DOHH2 (cell line): ENCODE data around the gene CPA2.

Source experiments
- CTCF ChIP-seq: fragments of 200-600 bp; sonication (generic); IDR thresholded peaks from one replicate; pipeline ENCODE4 v1.5.1; 2014; ENCODE audit warnings: antibody characterized with exemption, mild to moderate bottlenecking, low read depth, low read length; ENCODE audit not compliant: poor library complexity, severe bottlenecking
- EZH2phosphoT487 ChIP-seq: fragments of 200-600 bp; sonication (generic); IDR thresholded peaks from 2 replicates; pipeline ENCODE4 v1.6.1; 2017; ENCODE audit warnings: borderline replicate concordance, mild to moderate bottlenecking, antibody characterized with exemption, low read length, moderate library complexity, mixed read lengths

GRCh38 chr7:130276796-130277762 lies 10.4 kb downstream of the CPA2 start:
- TF ChIP-seq CTCF (no peak), EZH2phosphoT487 (no peak)
